Mesenchymal stem cell (in vitro differentiated cells and primary cell): ENCODE measurements around the gene ANKK1. TPM values are rescaled to one million over a fixed set of nuclear protein-coding genes. Genes with fewer than 3 reads are reported as not detected.

Experiments used
- DNase-seq: peaks from one replicate; pipeline ENCODE4 v3.0.0-alpha.2; 2013
- H2AFZ ChIP-seq: one replicate; pipeline ENCODE4 v1.6.1; 2013; ENCODE audit warnings: low read depth, mild to moderate bottlenecking, control low read depth, inconsistent platforms, low read length, moderate library complexity
- H2AK5ac ChIP-seq: 2 replicates; pipeline ENCODE4 v1.6.1; 2013; ENCODE audit warnings: low read length, moderate library complexity, mild to moderate bottlenecking, inconsistent platforms; ENCODE audit not compliant: severe bottlenecking
- H2BK120ac ChIP-seq: one replicate; pipeline ENCODE4 v1.6.1; 2013; ENCODE audit warnings: low read depth, mild to moderate bottlenecking, inconsistent platforms, low read length, moderate library complexity
- H2BK12ac ChIP-seq, 2 experiments: one replicate each; pipeline ENCODE4 v1.6.1; 2013; ENCODE audit warnings: inconsistent platforms in 2 of 2, low read length in 2 of 2, mild to moderate bottlenecking in 2 of 2, moderate library complexity in 2 of 2, control low read depth in 1 of 2
- H2BK15ac ChIP-seq: one replicate; pipeline ENCODE4 v1.6.1; 2013; ENCODE audit warnings: mild to moderate bottlenecking, low read depth, inconsistent platforms; ENCODE audit not compliant: poor library complexity, severe bottlenecking
- H2BK5ac ChIP-seq: 2 replicates; pipeline ENCODE4 v1.6.1; 2013; ENCODE audit warnings: low read depth, mild to moderate bottlenecking, low read length, control low read depth, inconsistent platforms; ENCODE audit not compliant: poor library complexity, severe bottlenecking
- H3K14ac ChIP-seq, 2 experiments: one replicate each; pipeline ENCODE4 v1.6.1; 2013; ENCODE audit warnings: inconsistent platforms in 2 of 2, low read length in 2 of 2, control low read depth in 1 of 2, mild to moderate bottlenecking in 1 of 2, moderate library complexity in 1 of 2
- H3K18ac ChIP-seq, 2 experiments: one replicate each; pipeline ENCODE4 v1.6.1; 2013; ENCODE audit warnings: inconsistent platforms in 2 of 2, low read length in 2 of 2, control low read depth in 1 of 2, low read depth in 1 of 2, mild to moderate bottlenecking in 1 of 2
- H3K23ac ChIP-seq, 2 experiments: one replicate each; pipeline ENCODE4 v1.6.1; 2013; ENCODE audit warnings: inconsistent platforms in 2 of 2, low read length in 2 of 2, mild to moderate bottlenecking in 2 of 2, moderate library complexity in 2 of 2, control low read depth in 1 of 2
- H3K27ac ChIP-seq: 2 replicates; pipeline ENCODE4 v1.5.1; 2013; ENCODE audit warnings: mild to moderate bottlenecking, moderate library complexity, low read length, control low read depth, inconsistent platforms; ENCODE audit not compliant: poor library complexity, severe bottlenecking
- H3K27me3 ChIP-seq, 2 experiments: 2 replicates each; pipeline versions ENCODE4 v1.6.1 to v1.7.0; 2013; ENCODE audit warnings: low read length in 2 of 2, mild to moderate bottlenecking in 2 of 2, moderate library complexity in 2 of 2, control low read depth in 1 of 2, inconsistent platforms in 1 of 2; ENCODE audit not compliant: control insufficient read depth in 1 of 2, insufficient read depth in 1 of 2
- H3K36me3 ChIP-seq, 2 experiments: 2 replicates each; pipeline versions ENCODE4 v1.6.1 to v1.7.0; 2013; ENCODE audit warnings: low read length in 2 of 2, control low read depth in 1 of 2, inconsistent platforms in 1 of 2, low read depth in 1 of 2, mild to moderate bottlenecking in 1 of 2; ENCODE audit not compliant: insufficient read depth in 2 of 2, control insufficient read depth in 1 of 2
- H3K4ac ChIP-seq, 2 experiments: one replicate each; pipeline ENCODE4 v1.6.1; 2013; ENCODE audit warnings: inconsistent platforms in 2 of 2, low read length in 2 of 2, mild to moderate bottlenecking in 2 of 2, moderate library complexity in 2 of 2, control low read depth in 1 of 2, low read depth in 1 of 2
- H3K4me1 ChIP-seq: 2 replicates; pipeline ENCODE4 v1.6.1; 2013; ENCODE audit warnings: low read depth, low read length, control low read depth; ENCODE audit not compliant: control insufficient read depth, insufficient read depth
- H3K4me2 ChIP-seq: 2 replicates; pipeline ENCODE4 v1.6.1; 2013; ENCODE audit warnings: low read length, mild to moderate bottlenecking, inconsistent platforms; ENCODE audit not compliant: poor library complexity, severe bottlenecking
- H3K4me3 ChIP-seq, 2 experiments: 2 replicates each; pipeline versions ENCODE4 v1.5.1 to v1.7.0; 2013; ENCODE audit warnings: low read length in 2 of 2, mild to moderate bottlenecking in 2 of 2, control low read depth in 1 of 2, low read depth in 1 of 2; ENCODE audit not compliant: insufficient read depth in 1 of 2
- H3K79me1 ChIP-seq: replicated peaks from 2 replicates; pipeline ENCODE4 v1.6.1; 2013; ENCODE audit warnings: mild to moderate bottlenecking, control low read depth, low read length, inconsistent platforms; ENCODE audit not compliant: poor library complexity, severe bottlenecking
- H3K9ac ChIP-seq: 2 replicates; pipeline ENCODE4 v1.7.0; 2013; ENCODE audit warnings: mild to moderate bottlenecking, low read length, moderate library complexity
- H3K9me3 ChIP-seq: 2 replicates; pipeline ENCODE4 v1.7.0; 2013; ENCODE audit warnings: mild to moderate bottlenecking, low read length; ENCODE audit not compliant: control insufficient read depth
- H4K8ac ChIP-seq: one replicate; pipeline ENCODE4 v1.6.1; 2013; ENCODE audit warnings: inconsistent platforms, mild to moderate bottlenecking, low read length, moderate library complexity
- H4K91ac ChIP-seq: one replicate; pipeline ENCODE4 v1.6.1; 2013; ENCODE audit warnings: mild to moderate bottlenecking, low read length, inconsistent platforms
- WGBS: methylation state at CpG from one replicate; pipeline ENCODE4 v1.1.7; 2013; ENCODE audit warnings: mixed read lengths; 5-methylcytosine and 5-hydroxymethylcytosine counted together
- small RNA-seq: library from polyadenylated mRNA; stranded (forward); fragments of <200 nt; extraction: miRNeasy Mini kit (QIAGEN cat#:217004); gene quantifications from one replicate; pipeline ENCODE3, GENCODE V24; 2013; ENCODE audit warnings: low read depth

ANKK1 gene

DNA sequence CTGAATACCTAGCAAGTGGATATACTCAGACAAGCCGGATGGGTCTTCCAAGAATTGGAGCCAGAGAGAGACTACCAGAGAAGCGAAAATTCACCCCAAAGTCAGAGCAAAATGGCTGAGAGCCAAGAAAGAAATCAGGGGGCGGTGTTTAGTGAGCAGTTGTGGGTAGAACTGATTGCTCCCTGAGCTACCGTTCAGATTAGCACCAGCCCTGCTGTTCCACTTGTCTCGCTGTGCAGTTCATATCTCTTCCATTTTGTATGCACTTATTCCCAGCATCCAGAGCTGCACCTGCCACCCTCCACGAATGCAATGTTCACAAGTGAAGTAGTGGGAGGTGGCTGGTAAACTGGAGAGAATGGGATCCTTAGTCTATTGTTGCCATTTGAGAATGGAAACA is 62.2 kb downstream of the ANKK1 start:
- H3K4me2 ChIP-seq: no peak overlapping the region
- no peak overlapping the region for H2BK5ac ChIP-seq
- no peak overlapping the region for H3K9ac ChIP-seq
- no peak overlapping the region for H2AFZ ChIP-seq
- H3K27me3 ChIP-seq: peaks cover 0 to 24% of the 10 kb centered on the region in 2 experiments
- H4K8ac ChIP-seq: no peak overlapping the region
- no peak overlapping the region for H2BK12ac ChIP-seq
- no peak overlapping the region for H3K18ac ChIP-seq
- H3K4ac ChIP-seq: no peak overlapping the region
- no peak overlapping the region for H3K23ac ChIP-seq
- H3K4me1 ChIP-seq: no peaks in the 10 kb centered on the region
- H3K4me3 ChIP-seq: no peak overlapping the region
- no peak overlapping the region for H2BK15ac ChIP-seq
- H3K14ac ChIP-seq: no peak overlapping the region
- H3K36me3 ChIP-seq: no peaks in the 10 kb centered on the region
- no peaks in the 10 kb centered on the region for H3K79me1 ChIP-seq
- no peak overlapping the region for H4K91ac ChIP-seq
- H3K27ac ChIP-seq: no peak overlapping the region
- no peak overlapping the region for H2BK120ac ChIP-seq
- DNase-seq: no peak
- H2AK5ac ChIP-seq: no peak overlapping the region
- H3K9me3 ChIP-seq: no peaks in the 10 kb centered on the region
- 83% methylated on average over 4 of the region's 6 CpGs for WGBS

Small RNAs within 50 kb of the gene (small RNA-seq; reads per million reads assigned to genes)
- not detected for gene MIR4301
